ENCODE measurements around the gene FGD3.

The FGD3 gene

DNA sequence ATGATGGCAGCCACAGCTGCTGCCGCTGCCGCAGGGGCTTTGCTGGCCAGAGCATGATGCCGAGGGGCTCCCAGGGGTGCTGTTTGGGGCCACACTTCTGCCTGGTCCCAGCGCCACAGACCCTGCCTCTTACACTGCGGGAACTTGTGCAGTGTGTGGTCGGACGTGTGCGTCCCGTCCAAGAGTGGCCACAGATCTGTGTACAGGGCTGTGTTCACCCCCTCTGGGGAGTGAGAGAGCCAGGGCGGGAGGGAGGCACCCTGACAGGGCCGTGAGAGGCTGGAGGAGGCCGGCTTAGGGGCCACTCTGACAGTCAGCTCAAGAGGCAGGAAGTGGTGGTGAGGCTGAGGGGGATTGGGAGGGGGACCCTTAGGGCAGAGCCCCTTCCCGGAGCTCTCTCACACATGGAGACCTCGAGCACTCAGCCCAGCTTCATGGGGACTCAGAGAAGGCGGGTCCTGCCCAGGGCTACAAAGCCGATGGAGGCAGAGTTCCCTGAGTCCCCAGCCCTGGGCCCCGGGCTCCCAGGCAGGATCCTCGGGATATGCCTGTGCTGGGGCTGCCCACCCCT, 135.6 kb downstream of the FGD3 start:
- no peak for DNase-seq

DNA sequence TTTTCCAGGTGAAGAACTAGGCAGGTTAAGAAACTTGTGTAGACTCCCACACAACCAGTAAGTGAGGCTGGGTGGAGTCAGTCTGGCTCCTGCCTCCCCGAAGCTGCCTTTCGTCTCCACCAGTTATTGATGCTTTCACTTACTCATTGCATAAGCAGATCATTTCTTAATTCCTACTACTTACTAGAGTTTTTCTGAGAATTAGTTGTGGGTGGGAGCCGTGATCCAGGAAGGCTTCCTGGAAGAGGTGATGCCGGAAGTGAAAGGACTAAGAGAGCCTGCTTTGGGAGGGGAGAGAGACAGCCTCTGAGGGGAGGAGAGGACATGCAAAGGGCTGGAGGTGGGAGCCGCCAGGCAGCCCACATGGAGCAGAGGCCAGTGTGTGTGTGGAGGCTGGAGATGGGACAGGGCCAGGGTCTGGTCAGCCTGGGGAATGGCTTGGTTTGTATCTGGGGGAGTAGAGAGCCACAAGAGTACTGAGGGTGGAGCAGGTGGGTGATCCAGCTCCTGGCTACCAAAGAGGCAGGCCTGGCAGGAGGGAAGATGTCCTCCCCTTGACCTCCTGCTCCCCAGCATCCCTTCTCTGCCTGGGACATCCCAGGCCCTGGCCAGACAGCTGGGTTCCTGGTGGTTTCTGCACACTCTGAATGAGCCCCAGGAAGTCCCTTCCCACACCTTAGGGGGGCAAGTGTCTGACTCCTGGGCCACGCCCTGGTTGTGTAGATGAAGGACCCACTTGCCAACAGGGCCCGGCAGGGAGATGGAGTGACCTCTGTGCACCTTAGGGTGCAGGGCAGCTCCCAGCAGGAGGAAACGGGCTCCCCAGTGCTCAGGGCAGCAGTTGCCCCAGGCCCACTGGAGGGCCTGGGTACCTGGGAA, 136.5 kb downstream of the FGD3 start:
- DNase-seq = no peak

DNA sequence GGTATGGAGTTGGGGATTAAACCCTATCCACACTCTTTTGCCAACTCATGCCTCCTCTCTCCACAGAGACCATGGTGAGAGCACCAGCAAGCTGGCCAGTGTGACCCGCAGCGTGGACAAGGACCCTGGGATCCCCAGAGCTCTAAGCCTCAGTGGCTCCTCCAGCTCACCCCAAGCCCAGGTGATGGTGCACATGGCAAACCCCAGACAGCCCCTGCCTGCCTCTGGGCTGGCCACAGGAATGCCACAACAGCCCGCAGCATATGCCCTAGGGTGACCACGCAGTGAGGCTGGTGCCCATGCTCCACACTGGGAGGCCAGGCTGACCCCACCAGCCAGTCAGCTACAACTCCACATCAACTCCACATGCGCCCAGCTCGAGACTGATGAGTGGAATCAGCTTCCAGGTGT, 137.2 kb downstream of the FGD3 start:
- no peak for DNase-seq

DNA sequence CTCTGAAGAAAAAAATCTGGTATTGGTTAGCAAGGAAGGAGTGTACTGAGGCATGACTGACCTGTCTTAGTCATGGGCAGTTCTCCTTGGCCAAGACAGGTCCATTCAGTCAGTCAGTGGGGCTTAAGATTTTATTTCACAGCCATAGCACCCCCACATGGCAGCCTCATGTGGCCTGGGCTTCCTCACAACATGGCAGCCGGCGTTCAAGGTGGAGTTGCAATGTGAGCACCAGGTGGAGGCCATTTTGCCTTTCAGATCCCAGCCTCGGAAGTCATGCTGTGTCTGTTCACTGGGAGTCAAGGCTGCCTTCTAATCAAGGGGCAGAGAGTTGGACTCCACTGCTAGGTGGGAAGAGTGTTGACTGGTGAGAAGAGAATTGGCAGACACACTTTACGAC, 138.4 kb downstream of the FGD3 start:
- no peak for DNase-seq

Measured in SIG-M5 (cell line).